Posterior cingulate gyrus (tissue), 11 donors: ENCODE measurements around the gene RBM15.

Source experiments
- DNase-seq, 10 donors: peaks; one replicate each; pipeline versions ENCODE4 v3.0.0 to v3.0.0-alpha.2; 2020 to 2021; ENCODE audit warnings: mixed read lengths in 3 of 10
- intact Hi-C: fragments of 100-400 bp; cut with DNase I; formaldehyde crosslinking; loops from one replicate; pipeline ENCODE4 v1.15.1; 2023

Gene RBM15

DNA sequence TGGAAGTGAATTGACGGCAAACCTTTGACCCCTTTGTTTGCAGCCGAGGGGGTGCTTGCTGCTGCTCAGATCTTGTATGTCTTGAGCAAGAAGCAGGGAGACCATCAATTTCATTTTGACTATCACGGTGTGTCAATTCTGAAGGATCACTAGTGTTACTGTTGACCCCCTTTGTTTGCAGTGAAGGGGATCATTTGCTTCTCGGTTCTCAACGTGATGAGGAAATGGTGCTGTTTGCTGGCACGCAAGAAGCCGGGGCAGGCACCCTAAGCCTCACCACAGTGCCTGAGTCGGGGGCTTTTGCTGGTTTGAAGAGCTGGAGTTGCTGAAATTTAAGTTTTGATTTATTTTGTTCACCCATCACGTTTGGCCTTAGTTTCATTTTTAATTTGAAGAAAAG lies 7.5 kb downstream of the RBM15 start:
- no peak for DNase-seq

DNA sequence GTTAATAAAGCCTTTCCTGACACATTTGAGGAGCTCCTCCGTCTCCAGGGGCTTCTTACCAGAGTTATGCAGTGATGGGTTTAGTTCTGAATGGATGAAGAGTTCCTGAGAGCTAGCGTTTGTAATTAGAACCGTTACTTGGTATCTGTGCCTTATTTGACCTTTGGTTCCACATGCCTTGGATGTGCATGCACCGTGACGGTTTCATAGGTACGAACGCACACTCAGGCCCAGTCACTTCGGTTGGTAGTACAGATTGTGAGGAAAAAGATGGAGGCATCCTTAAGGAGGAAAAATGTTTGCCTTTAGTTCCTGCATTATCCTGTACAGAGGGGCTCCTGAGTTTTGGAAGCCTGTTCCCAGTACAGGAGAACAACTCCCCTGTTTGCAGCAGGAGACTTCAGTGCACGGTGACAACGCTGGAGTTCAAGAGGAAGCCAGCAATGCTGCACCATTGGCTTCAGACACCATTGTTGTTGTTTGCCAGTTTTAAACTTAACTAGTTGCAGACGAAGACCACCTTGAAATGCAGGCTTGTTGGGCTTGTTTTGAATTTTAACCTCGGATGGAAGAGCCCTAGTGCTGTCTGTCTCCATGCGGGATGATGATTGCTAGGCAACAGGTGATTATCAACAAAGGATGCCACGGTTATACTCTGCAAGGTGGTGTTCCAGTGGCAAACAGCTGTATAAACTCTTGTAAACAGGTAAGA lies 8.2 kb downstream of the RBM15 start:
- intact Hi-C loops: no loop called here
- no peak for DNase-seq

More for the DNA sequence above, 7.5 kb downstream of the RBM15 start:
- intact Hi-C loops: no loop called here

GRCh38 chr1:110348050-110348449 lies 8.9 kb downstream of the RBM15 start:
- no peak for DNase-seq
- intact Hi-C loops: no loop called here

DNA sequence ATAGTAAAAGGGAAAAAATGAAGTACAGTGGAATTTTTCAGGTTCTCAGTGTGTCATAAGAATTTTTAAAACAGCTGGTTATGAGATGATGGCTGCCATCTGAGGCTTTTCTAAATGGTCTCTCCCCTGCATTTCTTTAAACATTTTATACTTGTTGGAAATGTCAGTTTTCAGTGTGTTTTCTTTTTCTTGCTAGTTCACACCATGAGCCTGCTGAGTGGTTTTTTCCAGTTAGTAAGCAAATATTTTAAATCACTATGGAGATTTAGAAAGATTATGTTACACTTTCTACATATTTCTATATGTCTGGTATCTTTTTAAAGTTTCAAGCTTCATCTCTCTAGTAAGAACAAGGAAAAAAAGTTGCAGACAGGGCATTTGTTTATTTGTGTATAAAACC lies 9.6 kb downstream of the RBM15 start:
- intact Hi-C loops: no loop called here
- no peak for DNase-seq

DNA sequence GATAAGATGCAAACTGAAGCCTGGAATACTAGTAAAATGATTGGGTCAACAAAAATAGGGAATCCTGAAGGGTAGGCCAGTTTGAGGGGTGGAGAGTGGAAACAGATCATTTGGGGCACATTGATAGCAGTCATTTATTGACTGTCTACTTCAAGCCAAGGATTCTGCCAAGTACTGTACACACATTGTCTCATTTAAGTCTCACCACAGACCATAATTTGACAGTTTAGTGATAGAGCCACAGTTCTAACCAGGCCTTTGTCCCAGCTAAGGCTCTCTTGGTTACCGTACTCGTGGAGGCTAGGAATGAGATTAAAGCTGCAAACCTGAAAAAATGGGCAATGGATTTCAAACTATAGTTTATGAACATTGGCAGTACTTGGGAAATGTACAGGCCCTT lies 11.2 kb downstream of the RBM15 start:
- DNase-seq: no peak
- intact Hi-C loops: no loop called here

DNA sequence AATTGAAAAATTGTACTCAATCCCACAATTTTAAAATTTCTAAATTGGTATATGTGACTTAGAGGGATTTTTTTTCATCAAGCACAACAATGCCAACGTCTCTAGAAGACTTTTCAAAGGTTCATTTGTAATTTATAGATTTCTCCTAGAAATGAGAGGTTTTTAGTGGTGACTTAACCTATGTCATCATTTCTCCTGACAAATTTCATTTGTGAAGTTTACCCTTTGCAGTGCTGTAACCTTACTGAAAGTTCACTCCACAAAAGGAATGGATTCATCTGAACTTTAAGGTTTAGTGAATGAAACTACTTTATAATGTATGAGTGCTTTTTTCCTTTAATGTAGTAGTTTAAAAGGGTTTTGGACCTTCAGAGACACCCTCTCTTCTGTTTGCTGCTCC lies 16.1 kb downstream of the RBM15 start:
- DNase-seq: no peak
- intact Hi-C loops: no loop called here

- intact Hi-C loops: no loop called here
- no peak for DNase-seq
Measured at GRCh38 chr1:110356379-110356778, 17.2 kb downstream of the RBM15 start.

- intact Hi-C loops: no loop called here
- no peak for DNase-seq
Measured at GRCh38 chr1:110360431-110360830, 21.3 kb downstream of the RBM15 start.

- intact Hi-C loops: no loop called here
- no peak for DNase-seq
Measured at GRCh38 chr1:110361856-110362255, 22.7 kb downstream of the RBM15 start.

GRCh38 chr1:110364221-110364620 lies 25.0 kb downstream of the RBM15 start:
- no peak for DNase-seq
- intact Hi-C loops: no loop called here

DNA sequence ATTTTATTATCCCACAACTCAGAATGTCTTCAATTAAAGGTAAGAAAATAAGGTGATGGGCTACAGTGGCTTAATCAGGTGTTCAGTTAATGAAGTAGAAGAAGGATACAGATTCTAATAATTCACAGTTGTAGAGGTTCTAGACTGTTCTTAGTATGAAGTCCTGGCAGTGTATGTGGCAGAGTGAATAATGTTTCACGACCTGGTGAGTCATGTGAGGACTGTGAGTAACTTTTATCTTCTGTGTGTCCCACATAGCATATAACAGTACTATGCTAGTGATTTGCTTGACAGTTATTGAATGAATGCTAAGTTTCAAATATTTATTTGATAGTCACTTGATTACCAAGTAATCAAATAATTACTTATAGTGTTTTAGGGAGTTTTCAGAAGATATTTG lies 31.6 kb downstream of the RBM15 start:
- intact Hi-C loops: no loop called here
- no peak for DNase-seq

DNA sequence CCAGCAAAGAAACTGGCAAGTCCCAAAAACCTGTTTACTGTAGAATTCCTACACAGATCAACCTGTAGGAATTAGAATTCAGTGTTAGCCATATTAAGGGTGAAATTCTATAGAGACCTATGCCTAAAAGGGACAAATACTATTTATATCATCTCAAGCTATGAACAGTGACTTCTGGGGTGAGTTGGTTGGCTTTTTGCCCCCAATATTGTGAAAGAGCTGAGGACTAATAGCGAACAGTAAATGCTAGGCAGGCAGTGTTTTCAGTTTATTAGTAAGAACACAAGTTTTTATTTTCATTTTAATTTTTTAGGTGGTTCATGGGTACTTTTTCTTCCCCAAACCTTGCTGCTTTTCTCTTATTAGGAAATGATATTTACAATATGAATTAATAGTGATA lies 36.3 kb downstream of the RBM15 start:
- intact Hi-C loops: no loop called here
- no peak for DNase-seq

- DNase-seq: no peak
- intact Hi-C loops: no loop called here
Measured at GRCh38 chr1:110380672-110381283, 41.6 kb downstream of the RBM15 start.

DNA sequence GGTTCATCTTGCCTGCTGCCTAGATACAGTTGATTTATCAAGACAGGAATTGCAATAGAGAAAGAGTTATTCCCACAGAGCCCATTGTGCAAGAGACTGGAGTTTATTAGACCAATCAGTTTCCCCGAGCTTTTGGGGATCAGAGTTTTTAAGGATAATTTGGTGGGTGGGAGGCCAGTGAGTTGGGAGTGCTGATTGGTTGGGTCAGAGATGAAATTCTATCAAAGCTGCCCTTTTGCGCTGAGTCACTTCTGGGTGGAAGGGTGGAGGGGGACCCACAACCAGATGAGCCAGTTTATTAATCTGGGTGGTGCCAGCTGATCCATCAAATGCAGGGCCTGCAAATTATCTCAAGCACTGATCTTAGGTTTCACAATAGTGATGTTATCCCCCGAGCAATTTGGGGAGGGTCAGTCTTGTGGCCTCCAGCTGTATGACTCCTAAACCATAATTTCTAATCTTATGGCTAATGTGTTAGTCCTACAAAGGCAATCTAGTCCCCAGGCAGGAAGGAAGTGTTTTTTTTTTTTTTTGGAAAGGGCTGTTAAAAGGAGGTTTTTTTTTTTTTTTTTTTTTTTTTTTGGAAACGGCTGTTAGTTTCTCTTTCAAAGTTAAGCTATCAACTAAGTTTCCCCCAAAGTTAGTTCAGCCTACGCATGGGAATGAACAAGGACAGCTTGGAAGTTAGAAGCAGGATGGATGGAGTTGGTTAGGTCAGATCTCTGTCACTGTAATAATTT lies 44.2 kb downstream of the RBM15 start:
- DNase-seq: no peak
- intact Hi-C loops: no loop called here

DNA sequence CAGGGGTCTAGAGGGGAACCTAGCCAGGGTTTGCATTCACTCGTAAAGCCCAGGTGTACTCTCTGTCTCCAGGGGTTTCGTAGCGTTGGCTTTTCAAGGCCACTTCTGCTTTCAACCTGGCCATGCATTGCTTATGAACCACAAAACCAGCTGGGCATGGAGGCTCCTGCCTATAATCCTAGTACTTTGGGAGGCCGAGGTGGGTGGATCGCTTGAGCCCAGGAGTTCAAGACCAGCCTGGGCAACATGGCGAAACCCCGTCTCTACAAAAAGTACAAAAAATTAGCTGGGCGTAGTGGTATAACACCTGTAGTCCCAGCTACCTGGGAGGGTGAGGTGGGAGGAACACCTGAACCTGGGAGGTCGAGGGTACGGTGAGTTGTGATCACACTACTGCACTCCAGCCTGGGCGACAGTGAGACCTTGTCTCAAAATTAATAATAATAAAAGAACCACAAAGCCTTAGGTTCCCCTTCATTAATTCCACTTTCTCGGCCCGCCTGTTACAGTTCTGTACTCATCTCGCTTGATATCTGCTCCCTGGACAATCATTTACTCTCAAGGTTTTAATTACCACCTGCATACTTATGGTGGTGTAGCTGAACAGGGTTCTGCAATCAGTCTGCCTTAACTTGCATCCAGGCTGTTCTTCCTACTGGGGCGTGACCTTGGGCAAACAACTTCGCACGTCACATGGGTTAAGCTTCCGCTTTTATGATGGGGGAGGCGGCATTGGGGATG lies 45.6 kb downstream of the RBM15 start:
- intact Hi-C loops: no loop called here
- no peak for DNase-seq

- intact Hi-C loops: no loop called here
- no peak for DNase-seq
Measured at GRCh38 chr1:110385369-110385768, 46.2 kb downstream of the RBM15 start.

DNA sequence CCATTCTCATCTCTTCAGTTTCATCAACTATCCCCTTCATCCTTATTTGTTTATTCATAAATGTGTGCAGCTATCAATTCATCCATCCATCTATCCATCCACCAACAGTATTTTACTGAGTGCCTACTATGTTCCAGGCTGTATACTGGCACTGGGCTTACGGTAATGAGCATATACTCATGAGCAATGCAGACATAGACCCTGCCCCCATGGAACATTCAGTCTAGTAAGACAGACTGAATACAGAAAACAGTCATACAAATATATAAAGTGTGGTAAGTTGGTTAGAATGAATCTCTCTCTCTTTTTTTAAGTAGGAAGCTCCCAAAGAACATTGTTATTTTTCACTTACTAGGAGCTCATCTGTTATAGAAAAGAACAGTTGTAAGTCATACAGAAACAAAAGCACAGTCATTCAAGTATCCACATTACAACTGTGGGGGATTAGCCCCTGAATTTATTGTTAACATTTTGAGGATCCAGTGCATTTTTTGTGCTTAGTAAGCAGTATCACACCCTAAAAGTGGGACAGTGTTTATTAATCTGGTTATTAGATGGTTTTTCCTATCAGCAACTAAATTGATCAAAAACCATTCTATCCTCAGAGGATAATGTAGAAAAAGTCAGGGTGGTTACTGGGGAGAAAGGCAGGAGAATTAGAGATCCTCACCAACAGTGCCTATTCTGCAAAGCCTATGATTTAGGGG lies 48.0 kb downstream of the RBM15 start:
- no peak for DNase-seq
- intact Hi-C loops: no loop called here

DNA sequence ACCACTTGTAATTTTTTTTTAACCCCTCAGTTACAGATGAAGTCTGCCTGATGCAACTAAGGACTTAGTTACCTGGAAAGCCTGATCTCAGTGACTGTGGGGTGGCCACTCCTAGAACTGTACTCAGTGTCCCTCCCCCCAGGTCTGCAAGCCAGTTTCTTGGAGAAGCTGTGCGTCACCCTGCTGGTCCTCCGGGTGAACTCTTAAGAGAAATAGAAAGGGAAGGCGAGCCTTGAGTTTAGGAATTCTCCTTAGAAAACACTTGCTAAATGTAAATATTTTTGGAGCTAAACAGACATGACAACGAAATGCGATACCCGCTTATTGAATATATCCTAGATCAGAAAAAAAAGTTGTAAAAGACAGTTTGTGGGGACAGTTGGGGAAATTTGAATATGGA lies 50.9 kb downstream of the RBM15 start:
- intact Hi-C loops: no loop called here
- DNase-seq: no peak

- intact Hi-C loops: no loop called here
- DNase-seq: no peak
Measured at GRCh38 chr1:110390692-110391245, 51.6 kb downstream of the RBM15 start, which contains the start of gene SLC16A4. SLC16A4 (minus strand) TSS chr1:110391026; CDS start chr1:110389323, 1,703 bp downstream.

DNA sequence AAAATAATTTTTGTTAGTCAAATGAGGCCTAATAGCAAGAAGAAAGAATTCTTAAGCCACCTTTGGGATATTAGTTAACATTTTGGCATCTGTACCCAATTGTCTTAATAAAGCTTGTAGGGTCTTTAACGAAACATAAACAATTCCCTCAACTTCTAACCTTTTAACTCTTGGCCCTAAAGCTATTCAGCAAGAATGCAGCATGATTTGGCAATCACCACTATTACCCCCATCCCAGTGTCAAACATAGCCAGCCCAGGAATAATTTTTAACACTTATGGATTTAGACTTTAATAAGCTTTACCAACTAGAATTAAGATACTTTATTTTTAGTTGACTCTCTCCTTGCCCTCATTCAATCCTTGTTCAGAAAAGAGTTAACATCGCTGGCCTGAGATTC lies 54.1 kb downstream of the RBM15 start:
- no peak for DNase-seq
- intact Hi-C loops: no loop called here
